Choroid plexus epithelial cell (primary cell): ENCODE measurements around the gene LUZP1.
A peak's percentile ranks its signal among the peaks of the same experiment; 100 is the strongest.

Experiments
- DNase-seq: peaks from one replicate; pipeline ENCODE4 v3.0.0-alpha.2; 2010; ENCODE audit warnings: low read depth
- H3K4me3 ChIP-seq: 2 replicates; pipeline ENCODE4 v1.5.1; 2011; ENCODE audit warnings: low read depth, mild to moderate bottlenecking, control low read depth, low read length, moderate library complexity
- TF ChIP-seq, protein P1 (sequence below): conservative IDR thresholded peaks from 2 replicates; pipeline ENCODE4 v1.5.1; 2011; ENCODE audit warnings: low read depth, mild to moderate bottlenecking, control low read depth, inconsistent platforms, low read length, moderate library complexity

Gene LUZP1

DNA sequence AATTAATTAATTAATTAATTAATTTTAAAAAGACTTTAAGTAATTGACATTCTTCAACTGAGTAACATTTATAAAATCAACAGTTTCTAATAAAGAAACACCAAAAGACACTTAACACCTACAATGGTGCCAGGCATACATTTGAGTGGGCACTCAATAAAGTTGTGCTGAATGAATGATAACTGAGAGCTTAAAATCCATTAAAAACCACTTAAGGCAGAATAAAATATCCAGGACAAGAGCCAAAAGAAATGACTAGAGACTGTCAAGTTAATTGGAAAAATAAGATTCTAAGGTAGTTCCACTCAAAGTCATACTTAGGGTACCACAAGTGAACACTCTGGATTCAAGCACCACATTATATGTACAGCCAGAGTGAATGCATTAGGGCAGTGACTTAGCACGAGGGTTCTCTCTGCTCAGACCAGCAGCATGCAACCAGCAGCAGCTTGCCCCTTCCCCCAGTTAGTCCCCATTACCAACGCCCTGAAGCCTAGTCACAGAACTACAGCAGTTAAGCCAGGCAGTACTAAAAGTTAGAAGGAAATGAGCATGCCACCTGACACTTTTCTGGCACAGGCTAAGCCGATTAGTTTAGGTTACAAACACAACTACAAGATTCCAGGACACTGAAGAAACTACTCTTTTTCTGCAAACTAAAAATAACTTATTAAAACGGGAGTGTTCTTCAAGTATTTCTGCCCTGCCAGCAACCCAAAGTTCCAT, 46.5 kb downstream of the LUZP1 start:
- TF ChIP-seq, protein P1, sequence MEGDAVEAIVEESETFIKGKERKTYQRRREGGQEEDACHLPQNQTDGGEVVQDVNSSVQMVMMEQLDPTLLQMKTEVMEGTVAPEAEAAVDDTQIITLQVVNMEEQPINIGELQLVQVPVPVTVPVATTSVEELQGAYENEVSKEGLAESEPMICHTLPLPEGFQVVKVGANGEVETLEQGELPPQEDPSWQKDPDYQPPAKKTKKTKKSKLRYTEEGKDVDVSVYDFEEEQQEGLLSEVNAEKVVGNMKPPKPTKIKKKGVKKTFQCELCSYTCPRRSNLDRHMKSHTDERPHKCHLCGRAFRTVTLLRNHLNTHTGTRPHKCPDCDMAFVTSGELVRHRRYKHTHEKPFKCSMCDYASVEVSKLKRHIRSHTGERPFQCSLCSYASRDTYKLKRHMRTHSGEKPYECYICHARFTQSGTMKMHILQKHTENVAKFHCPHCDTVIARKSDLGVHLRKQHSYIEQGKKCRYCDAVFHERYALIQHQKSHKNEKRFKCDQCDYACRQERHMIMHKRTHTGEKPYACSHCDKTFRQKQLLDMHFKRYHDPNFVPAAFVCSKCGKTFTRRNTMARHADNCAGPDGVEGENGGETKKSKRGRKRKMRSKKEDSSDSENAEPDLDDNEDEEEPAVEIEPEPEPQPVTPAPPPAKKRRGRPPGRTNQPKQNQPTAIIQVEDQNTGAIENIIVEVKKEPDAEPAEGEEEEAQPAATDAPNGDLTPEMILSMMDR, result no peak
- DNase-seq, result peak; percentile 75
- no peak overlapping the region for H3K4me3 ChIP-seq

DNA sequence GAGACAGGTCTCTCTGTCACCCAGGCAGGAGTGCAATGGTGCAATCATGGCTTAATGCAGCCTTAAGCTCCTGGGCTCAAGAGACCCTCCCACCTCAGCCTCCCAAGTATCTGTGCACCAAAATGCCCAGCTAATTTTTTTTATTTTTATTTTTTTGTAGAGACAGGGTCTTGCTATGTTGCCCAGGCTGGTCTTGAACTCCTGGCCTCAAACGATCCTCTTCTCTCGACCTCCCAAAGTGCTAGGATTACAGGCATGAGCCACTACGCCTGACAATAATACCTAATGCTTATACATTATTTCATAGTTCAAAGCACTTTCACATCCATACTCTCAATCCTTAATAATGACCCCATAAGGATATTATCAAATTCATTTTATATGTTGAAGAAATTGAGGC, 48.3 kb downstream of the LUZP1 start:
- TF ChIP-seq, protein P1, result no peak
- no peak for DNase-seq
- H3K4me3 ChIP-seq, result no peak overlapping the region

DNA sequence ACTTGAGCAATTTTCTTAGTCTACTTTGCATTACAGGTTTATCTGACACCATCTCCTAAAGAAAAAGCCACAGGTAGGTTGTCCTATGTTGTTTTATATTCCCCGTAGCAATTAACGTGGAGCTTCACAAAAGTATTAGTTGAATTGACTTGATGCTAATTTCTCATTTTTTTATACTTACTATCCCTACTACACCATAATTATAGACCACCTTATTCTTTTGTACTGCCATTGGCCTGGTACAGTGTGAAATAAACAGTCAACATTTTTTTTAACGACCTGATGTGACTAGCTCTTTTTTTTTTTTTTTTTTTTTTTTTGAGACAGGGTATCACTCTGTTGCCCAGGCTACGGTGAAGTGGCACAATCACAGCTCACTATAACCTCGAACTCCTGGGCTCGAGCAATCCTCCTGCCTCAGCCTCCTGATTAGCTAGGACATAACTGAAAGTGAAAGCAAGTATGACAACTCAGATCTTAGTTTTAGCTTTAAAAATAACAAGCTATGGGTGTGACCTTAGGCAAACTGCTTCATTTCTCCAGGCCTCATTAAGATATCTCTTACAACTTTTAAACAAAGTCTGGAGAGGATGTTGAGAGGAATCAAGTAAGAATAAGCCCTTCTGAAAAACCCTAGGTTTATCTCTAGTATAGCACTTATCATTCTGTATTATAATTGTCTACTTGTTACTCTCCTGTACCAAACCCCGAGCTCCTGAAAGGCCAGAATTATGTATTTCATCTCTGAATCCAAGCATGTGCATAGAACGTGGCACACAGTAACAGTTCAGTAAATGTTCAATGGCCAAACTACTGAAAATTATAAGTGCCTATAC, 49.5 kb downstream of the LUZP1 start:
- H3K4me3 ChIP-seq, result no peak overlapping the region
- TF ChIP-seq, protein P1, result no peak
- DNase-seq, result peak; percentile 51

DNA sequence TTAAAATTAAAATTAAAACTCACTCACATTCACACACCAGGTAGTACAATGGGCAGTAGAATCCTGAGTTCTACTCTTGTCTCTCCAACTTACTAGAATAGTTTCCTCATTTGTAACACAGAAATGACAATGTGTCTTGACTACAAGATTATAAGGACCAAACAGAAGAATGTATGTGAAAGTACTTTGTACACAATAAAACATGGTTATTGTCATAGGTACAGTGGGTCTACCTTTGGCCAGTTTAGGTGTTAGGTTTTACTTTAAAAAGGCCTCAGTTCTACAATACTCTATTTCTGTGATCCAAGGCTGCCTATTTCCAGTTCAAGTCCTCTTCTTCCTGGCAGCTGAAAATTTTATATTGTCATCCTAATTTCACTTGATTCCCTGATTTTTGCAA, 50.2 kb downstream of the LUZP1 start:
- TF ChIP-seq, protein P1, result no peak
- no peak overlapping the region for H3K4me3 ChIP-seq
- DNase-seq, result no peak

DNA sequence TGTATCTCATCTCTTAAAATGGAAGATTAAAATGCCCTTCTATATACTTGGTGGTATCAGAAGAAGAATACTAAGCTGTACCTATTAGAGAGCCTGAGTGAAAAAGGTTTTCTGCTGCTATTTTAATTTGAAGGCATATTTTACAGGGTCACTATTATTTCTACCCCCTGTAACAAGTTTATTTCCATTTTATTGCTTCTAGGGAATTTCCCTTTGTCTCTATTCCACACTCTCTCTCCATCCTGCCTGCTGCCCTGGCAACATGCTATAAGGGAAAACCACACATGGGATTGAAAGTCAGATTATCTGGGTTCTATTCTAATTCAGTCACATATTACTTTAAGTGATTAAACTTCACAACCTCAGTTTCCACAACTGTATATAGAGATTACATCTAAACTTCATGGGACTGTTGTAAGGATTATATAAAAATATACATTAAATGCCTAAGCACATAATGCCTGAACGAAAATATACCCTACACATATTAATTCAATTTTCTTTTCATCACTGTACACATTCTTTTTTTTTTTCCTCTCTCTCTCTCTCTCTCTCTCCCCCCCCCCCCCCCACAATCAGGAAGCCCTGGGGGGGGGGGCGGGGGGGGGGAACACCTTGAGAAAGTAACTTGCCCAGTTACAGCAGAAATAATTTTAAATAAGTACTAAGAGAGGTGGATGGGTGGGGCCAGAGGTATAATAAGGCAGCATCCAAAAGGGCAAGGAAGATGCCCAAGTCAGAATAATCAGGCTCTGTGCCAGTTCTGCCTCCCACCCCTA, 51.5 kb downstream of the LUZP1 start:
- no peak for DNase-seq
- TF ChIP-seq, protein P1, result no peak
- no peak overlapping the region for H3K4me3 ChIP-seq

DNA sequence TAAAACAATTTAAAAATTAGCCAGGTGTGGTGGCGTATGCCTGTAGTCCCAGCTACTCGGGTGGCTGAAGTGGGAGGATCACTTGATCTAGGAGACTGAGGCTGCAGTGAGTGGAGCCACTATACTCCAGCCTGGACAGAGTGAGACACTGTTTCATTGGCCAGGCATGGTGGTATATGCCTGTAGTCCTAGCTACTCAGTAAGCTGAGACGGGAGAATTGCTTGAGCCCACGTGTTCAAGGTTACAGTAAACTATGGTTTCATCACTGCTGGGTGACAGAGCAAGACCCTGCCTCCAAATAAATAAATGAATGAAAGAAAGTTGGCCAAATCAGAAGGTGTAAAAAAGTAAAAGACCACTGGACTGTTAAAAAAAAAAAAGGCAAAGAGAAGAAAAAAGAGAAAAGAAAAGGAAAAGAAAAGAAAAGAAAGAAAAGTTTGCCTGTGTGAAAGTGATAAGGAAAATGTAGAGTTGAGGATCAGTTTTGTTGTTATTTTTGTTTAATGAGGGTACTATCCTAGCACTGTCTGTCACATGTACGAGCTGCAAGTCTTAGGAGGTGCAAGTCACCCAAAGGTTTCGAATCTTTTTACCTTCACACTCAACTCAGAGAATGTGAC, 52.3 kb downstream of the LUZP1 start:
- TF ChIP-seq, protein P1, result no peak
- no peak for DNase-seq
- no peak overlapping the region for H3K4me3 ChIP-seq
